Sigmoid colon (tissue), 7 donors: ENCODE data around the gene CDK4. TPM values are rescaled to one million over a fixed set of nuclear protein-coding genes. Genes with fewer than 3 reads are reported as not detected.

Source experiments
- DNase-seq: peaks from one replicate; pipeline ENCODE4 v3.0.0-alpha.2; 2019
- H3K27ac ChIP-seq, 4 donors: fragments of 200-600 bp; sonication (generic); one replicate each; pipeline ENCODE4 v1.5.1; 2016 to 2019; ENCODE audit warnings: mild to moderate bottlenecking in 1 of 4
- H3K27me3 ChIP-seq, 3 donors: fragments of 200-600 bp; sonication (generic); one replicate each; pipeline ENCODE4 v1.5.1; 2019; ENCODE audit warnings: mild to moderate bottlenecking in 1 of 3
- H3K36me3 ChIP-seq, 4 donors: fragments of 200-600 bp; sonication (generic); one replicate each; pipeline ENCODE4 v1.5.1; 2016 to 2019
- H3K4me1 ChIP-seq, 4 donors: fragments of 200-600 bp; sonication (generic); one replicate each; pipeline ENCODE4 v1.5.1; 2017 to 2019
- H3K4me3 ChIP-seq, 4 donors: fragments of 200-600 bp; sonication (generic); one replicate each; pipeline ENCODE4 v1.5.1; 2017 to 2019; ENCODE audit warnings: mild to moderate bottlenecking in 2 of 4, moderate library complexity in 1 of 4
- H3K9me3 ChIP-seq, 4 donors: fragments of 200-600 bp in 3 of 4; sonication (generic) in 3 of 4; one replicate each; pipeline versions ENCODE4 v1.5.1 to v1.6.1; 2013 to 2019
- EP300 ChIP-seq, 4 donors: sonication (generic); formaldehyde crosslinking; IDR thresholded peaks; one replicate each; pipeline ENCODE4 v1.6.1; 2017; ENCODE audit warnings: antibody characterized with exemption in 4 of 4
- POLR2A ChIP-seq, 2 donors: fragments of 450-650 bp; IDR thresholded peaks; one replicate each; pipeline ENCODE4 v1.6.1; 2016; ENCODE audit warnings: antibody characterized with exemption in 2 of 2, mild to moderate bottlenecking in 2 of 2, moderate library complexity in 2 of 2
- POLR2AphosphoS5 ChIP-seq, 4 donors: sonication (generic); formaldehyde crosslinking; IDR thresholded peaks; one replicate each; pipeline ENCODE4 v1.6.1; 2017; ENCODE audit warnings: antibody characterized with exemption in 4 of 4
- WGBS, 2 donors: extraction: QIAGEN DNeasy Blood & Tissue Kit; methylation state at CpG; one replicate each; pipeline ENCODE4 v1.1.7; 2013; 5-methylcytosine and 5-hydroxymethylcytosine counted together
- intact Hi-C: fragments of 100-400 bp; cut with DNase I; formaldehyde crosslinking; loops from one replicate; pipeline ENCODE4 v1.15.1; 2023
- polyA plus RNA-seq, 3 donors: library from polyadenylated mRNA; stranded (reverse); fragments of 200-250 nt; gene quantifications; one replicate each; pipeline ENCODE4 v1.2.3, GENCODE V29; 2013
- total RNA-seq, 4 donors: library from RNA; depleted of rRNA; stranded (reverse); fragments of >200 nt; gene quantifications; one replicate each; pipeline ENCODE4 v1.1.0, GENCODE V29; 2016
- TF ChIP-seq, protein P1 (sequence below), 4 experiments: fragments of 450-650 bp in 3 of 4; fragments of 200-600 bp in 1 of 4; IDR thresholded peaks; one replicate each; pipeline ENCODE4 v1.5.1; 2016 to 2019; ENCODE audit warnings: antibody characterized with exemption in 4 of 4, mild to moderate bottlenecking in 3 of 4, moderate library complexity in 2 of 4
- donor health status: healthy with polysubstance abuse.
- donor health status: Bipolar disorder and iron deficiency.
- donor health status: healthy.

The CDK4 gene
- total and polyA plus RNA-seq, 7 donors: 34.9 to 108 (median 80.8) TPM

DNA sequence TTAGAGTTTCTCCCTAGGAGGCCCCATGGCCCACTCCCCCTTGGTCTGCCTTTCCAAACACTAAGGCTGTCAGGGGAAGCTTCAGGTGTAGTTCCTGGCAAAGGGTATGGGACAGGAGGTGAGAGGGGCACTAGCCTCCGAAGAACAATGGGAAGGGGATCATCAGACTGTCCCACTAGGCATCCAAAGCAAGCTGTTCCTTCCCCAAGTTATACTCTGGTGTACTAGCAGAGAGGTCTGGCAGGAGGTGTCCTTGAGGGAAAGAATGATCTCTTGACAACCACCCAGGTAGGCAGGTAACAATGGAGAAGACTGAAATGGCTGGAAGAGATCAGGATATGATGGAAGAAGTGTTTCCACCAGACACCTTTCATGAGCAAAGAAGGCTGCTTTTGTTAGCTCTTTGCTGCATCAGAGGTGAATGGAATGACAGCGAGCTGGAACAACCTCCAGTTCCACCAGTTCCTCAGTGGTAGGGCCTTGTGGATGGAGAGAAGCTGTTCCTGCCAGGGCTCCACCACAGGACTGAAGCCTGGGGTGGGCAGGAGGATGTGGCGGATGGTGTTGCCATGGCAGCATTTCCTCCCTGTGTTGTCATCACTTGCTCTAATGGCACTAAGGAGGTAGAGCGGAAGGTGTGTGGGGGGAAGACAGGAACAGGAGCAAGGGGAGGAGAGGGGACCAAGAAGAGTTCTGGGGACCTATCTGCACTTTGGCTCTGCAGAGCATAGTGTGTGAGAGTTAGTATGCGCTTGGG lies 11.3 kb downstream of the CDK4 start:
- 42 to 71% methylated on average over 5 of the region's 5 CpGs for WGBS, 2 donors
- no peak for TF ChIP-seq POLR2AphosphoS5 (IDR thresholded peaks at IDR 0.05)
- TF ChIP-seq EP300 (IDR thresholded peaks at IDR 0.05): no peak
- TF ChIP-seq POLR2A (IDR thresholded peaks at IDR 0.05): no peak
- TF ChIP-seq, protein P1, sequence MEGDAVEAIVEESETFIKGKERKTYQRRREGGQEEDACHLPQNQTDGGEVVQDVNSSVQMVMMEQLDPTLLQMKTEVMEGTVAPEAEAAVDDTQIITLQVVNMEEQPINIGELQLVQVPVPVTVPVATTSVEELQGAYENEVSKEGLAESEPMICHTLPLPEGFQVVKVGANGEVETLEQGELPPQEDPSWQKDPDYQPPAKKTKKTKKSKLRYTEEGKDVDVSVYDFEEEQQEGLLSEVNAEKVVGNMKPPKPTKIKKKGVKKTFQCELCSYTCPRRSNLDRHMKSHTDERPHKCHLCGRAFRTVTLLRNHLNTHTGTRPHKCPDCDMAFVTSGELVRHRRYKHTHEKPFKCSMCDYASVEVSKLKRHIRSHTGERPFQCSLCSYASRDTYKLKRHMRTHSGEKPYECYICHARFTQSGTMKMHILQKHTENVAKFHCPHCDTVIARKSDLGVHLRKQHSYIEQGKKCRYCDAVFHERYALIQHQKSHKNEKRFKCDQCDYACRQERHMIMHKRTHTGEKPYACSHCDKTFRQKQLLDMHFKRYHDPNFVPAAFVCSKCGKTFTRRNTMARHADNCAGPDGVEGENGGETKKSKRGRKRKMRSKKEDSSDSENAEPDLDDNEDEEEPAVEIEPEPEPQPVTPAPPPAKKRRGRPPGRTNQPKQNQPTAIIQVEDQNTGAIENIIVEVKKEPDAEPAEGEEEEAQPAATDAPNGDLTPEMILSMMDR (IDR thresholded peaks at IDR 0.05): no peak
- H3K4me1 ChIP-seq: peaks cover 0 to 49% (median 42%) of the 10 kb centered on the region in 4 donors
- no peak for DNase-seq
- peaks cover 33 to 54% (median 35%) of the 10 kb centered on the region in 3 donors for H3K27me3 ChIP-seq
- H3K4me3 ChIP-seq: no peak overlapping the region
- H3K36me3 ChIP-seq: no peaks in the 10 kb centered on the region
- intact Hi-C loops: no loop called here
- H3K27ac ChIP-seq: no peak overlapping the region
- H3K9me3 ChIP-seq: no peaks in the 10 kb centered on the region

DNA sequence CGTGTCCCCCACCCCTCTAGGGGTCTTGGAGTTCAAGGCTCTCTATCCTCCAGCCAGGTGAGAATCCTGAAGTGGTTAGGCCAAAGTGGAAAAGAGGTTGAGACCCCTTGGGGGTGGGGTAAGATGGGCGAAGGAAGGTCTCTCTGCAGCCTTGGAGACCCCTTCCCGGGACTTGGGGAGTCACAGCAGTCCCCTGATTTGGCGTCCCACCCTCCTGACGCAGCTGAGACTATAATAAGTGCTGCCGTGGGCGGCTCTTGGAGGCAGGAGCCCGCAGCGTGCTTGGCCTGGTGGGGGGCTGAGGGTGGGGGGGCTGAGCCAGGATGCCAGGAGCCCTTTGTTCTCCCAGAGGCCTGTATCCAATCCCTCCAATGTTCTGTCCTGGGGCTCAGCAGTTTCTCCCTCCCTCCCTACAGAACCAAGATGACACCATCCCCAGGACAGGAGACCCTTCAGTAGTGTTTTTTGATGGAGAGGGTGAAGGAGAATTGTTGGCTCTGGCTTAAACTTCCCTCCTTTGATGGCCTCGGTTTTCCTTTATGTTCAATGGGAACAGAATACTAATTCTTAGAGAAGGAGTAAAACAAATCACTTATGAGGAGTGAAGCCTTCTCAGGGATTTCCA lies 12.1 kb downstream of the CDK4 start:
- no peak overlapping the region for H3K4me3 ChIP-seq
- no peaks in the 10 kb centered on the region for H3K9me3 ChIP-seq
- H3K4me1 ChIP-seq: peaks cover 0 to 45% (median 42%) of the 10 kb centered on the region in 4 donors
- H3K36me3 ChIP-seq: no peaks in the 10 kb centered on the region
- H3K27me3 ChIP-seq: peaks cover 38 to 62% (median 43%) of the 10 kb centered on the region in 3 donors
- 33 to 53% methylated on average over 10 of the region's 10 CpGs for WGBS, 2 donors
- intact Hi-C loops: no loop called here
- no peak for DNase-seq
- no peak overlapping the region for H3K27ac ChIP-seq
- TF ChIP-seq POLR2A (IDR thresholded peaks at IDR 0.05): no peak

DNA sequence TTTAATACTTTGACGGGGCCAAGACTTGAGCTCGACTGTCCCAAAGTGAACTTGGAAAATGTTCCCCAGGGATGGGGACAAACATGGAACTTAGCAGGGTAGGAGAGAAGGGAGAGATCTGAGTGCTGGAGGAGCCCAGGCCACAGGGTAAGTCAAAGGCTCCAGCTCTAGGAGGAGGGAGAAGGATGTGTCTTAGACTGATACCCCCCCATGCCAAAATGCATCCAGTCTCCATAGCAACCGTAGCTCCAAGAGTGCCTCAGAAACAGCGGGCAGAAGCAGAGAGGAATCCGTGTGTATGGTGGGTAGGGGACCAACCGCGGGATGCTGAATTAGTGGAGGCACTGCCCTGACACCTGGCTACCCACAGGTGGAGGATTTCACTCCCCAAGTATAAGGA lies 12.7 kb downstream of the CDK4 start:
- intact Hi-C loops: no loop called here
- H3K27me3 ChIP-seq: peaks cover 42 to 69% (median 44%) of the 10 kb centered on the region in 3 donors
- no peaks in the 10 kb centered on the region for H3K36me3 ChIP-seq
- no peak overlapping the region for H3K27ac ChIP-seq
- H3K4me1 ChIP-seq: peaks cover 0 to 44% (median 42%) of the 10 kb centered on the region in 4 donors
- no peak for DNase-seq
- H3K9me3 ChIP-seq: no peaks in the 10 kb centered on the region
- TF ChIP-seq, protein P1 (IDR thresholded peaks at IDR 0.05): no peak
- no peak for TF ChIP-seq POLR2A (IDR thresholded peaks at IDR 0.05)
- TF ChIP-seq EP300 (IDR thresholded peaks at IDR 0.05): no peak
- TF ChIP-seq POLR2AphosphoS5 (IDR thresholded peaks at IDR 0.05): no peak
- no peak overlapping the region for H3K4me3 ChIP-seq
- 21 to 59% methylated on average over 7 of the region's 7 CpGs for WGBS, 2 donors

DNA sequence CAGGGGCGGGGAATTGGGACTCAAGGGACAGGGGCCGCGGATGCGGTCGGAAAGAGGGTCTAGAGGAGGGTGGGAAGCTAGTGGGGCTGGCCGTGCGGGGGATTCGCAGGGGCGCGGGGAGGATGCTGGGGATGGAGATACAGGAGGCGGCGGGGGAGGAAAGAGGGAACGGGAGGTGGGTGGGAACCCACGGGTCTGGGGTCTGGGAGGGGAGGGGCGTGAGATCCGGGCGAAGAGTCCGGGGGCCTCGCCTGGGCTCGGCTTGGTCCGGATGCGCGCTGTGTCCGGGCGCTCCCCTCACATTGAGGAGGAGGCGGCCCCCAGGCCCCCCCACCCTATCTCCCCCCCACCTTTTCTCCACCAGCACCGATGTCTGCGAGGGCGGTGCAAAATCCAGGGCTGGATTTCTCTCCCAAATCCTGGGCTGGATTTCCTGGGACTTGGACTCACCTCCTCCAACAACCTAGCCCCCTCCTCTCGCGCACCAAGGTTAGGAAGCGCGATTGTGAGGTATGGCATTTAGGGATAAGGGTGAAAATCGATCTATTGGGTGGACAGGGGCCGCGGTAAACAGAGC lies 13.4 kb downstream of the CDK4 start, which contains the start of gene AGAP2:
TSS of gene AGAP2 (minus strand) at position 82 of the 577 bp plus-strand sequence. CDS start 496 bp downstream, outside the sequence.
- no peak for DNase-seq
- 24 to 43% methylated on average over 36 of the region's 36 CpGs for WGBS, 2 donors
- Histone ChIP-seq H3K4me3 (peak within 1 kb of the TSS in 3 of 4 donors; percentile 20 to 43 (median 41)), H3K27ac (peak within 1 kb of the TSS in 1 of 4 donors; percentile 38), H3K4me1 (peaks cover 0 to 39% (median 38%) of the 10 kb centered on the region in 4 donors), H3K9me3 (no peaks in the 10 kb centered on the region), H3K36me3 (no peaks in the 10 kb centered on the region), H3K27me3 (peaks cover 47 to 75% (median 51%) of the 10 kb centered on the region in 3 donors)
- TF ChIP-seq, protein P1 (IDR thresholded peaks at IDR 0.05): no peak
- TF ChIP-seq POLR2A (IDR thresholded peaks at IDR 0.05) (no peak), EP300 (IDR thresholded peaks at IDR 0.05) (no peak), POLR2AphosphoS5 (IDR thresholded peaks at IDR 0.05) (no peak)
- intact Hi-C loops: no loop called here
